Measurements from ENCODE around the gene LIN9.
A peak's percentile ranks its signal among the peaks of the same experiment; 100 is the strongest.
"Not testable (repeated sequence)": the region's sequence is repeated elsewhere in the genome, so short reads cannot be mapped to it uniquely, and the experiment has no call there.

LIN9 gene

DNA sequence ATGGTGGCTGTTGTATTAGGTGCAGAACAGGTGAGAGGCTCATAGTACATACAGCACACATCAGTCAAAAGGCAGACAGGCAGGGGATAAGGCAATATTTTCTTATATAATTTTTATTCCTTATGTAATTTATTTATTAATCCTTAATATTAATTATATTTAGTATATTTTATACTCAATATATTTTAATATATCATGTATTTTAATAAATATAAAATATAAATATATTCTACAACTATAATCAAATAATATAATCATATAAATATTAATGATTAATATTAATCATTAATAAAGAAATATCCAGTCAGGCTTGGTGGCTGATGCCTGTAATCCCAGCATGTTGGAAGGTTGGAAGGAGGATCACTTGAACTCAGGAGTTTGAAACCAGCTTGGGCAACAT, 104.8 kb downstream of the LIN9 start:
- Mint-ChIP-seq H3K4me1 (peaks cover 4 to 15% of the 10 kb centered on the region in 2 donors), H3K27ac (no peak overlapping the region), H3K4me3 (no peak overlapping the region), H3K36me3 (no peaks in the 10 kb centered on the region), H3K27me3 (no peaks in the 10 kb centered on the region), H3K9me3 (no peaks in the 10 kb centered on the region)
- ATAC-seq (replicated peaks): no peak
- DNase-seq: no peak

DNA sequence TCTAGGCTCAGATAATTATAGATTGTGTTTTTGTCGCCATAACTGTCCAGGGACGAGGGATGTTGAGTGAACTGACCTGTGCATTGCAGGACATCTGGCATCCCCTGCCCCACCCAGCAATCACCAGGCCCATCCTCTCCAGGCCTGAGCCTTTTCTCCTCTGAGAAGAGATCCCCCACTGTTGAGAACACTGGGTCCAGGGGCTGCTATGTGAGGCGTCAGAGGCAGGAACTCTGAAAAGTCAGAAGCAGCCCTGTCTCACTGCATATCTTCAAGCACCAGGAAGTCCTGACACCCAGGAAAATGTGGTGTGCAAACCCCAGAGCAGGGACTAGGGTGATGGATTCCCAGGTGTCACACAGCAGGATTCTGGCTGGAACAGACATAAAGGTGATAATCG, 105.3 kb downstream of the LIN9 start:
- H3K27ac Mint-ChIP-seq: no peak overlapping the region
- DNase-seq (no peak), ATAC-seq (replicated peaks) (no peak)
- H3K4me1 Mint-ChIP-seq: peaks cover 4 to 15% of the 10 kb centered on the region in 2 donors
- H3K4me3 Mint-ChIP-seq: no peak overlapping the region
- no peaks in the 10 kb centered on the region for H3K27me3 Mint-ChIP-seq
- no peaks in the 10 kb centered on the region for H3K9me3 Mint-ChIP-seq
- H3K36me3 Mint-ChIP-seq: no peaks in the 10 kb centered on the region

DNA sequence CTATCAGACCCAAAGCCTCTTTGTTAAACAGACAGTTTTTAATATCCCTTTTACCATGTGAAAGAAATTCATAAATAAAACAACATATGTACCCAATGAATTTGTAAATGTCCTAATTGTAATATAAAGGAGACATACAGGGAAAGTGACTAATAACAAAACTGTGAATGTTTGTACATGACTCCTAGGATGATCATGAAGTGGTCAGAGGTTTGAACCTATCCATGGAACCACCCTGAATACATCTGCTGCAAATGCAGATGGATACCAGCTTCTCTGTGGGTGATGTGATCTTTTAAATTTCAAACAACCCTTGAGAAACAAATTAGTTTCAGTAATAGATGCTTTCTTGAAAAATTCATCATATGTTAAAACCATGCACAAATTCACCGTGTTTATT, 105.7 kb downstream of the LIN9 start:
- Mint-ChIP-seq H3K9me3 (no peaks in the 10 kb centered on the region), H3K27ac (no peak overlapping the region), H3K4me1 (peaks cover 4 to 15% of the 10 kb centered on the region in 2 donors), H3K4me3 (no peak overlapping the region), H3K36me3 (no peaks in the 10 kb centered on the region), H3K27me3 (no peaks in the 10 kb centered on the region)
- DNase-seq: no peak
- ATAC-seq (replicated peaks): no peak

DNA sequence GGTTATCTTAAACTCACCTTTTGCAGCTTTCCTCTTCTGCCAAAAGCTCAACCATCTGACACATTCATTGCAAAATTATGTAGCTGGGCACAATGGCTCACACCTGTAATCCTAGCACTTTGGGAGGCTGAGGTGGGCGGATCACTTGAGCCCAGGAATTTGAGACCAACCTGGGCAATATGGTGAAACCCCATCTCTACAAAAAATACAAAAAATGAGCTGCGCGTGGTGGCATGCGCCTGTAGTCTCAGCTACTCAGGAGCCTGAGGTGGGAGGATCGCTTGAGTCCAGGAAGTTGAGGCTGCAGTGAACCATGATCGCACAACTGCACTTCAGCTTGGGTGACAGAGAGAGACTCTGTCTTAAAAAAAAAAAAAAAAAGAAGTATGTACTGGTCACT, 106.3 kb downstream of the LIN9 start:
- peaks cover 4 to 15% of the 10 kb centered on the region in 2 donors for H3K4me1 Mint-ChIP-seq
- ATAC-seq (replicated peaks); H3K9me3 Mint-ChIP-seq; H3K36me3 Mint-ChIP-seq; DNase-seq; H3K4me3 Mint-ChIP-seq; H3K27me3 Mint-ChIP-seq; H3K27ac Mint-ChIP-seq: not testable (repeated sequence)

DNA sequence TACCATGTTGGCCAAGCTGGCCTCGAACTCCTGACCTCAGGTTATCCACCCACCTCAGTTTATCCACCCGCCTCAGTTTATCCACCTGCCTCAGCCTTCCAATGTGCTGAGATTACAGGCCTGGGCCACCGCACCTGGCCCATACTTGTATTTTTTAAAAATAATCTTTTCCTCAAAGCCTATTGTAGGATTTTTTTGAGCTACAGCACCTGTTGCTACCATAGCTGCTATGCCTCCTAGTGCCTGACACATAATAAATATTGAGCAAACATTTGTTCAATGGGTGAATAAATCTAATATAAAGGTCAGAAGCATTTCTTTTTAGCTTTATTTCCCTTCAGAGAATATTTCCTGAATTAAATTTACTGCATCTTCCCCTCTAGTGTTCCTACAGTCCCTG, 106.7 kb downstream of the LIN9 start:
- Mint-ChIP-seq H3K36me3 (no peaks in the 10 kb centered on the region), H3K4me3 (no peak overlapping the region), H3K27ac (no peak overlapping the region), H3K4me1 (peaks cover 4 to 17% of the 10 kb centered on the region in 2 donors), H3K9me3 (no peaks in the 10 kb centered on the region), H3K27me3 (no peaks in the 10 kb centered on the region)
- DNase-seq (no peak), ATAC-seq (replicated peaks) (no peak)

DNA sequence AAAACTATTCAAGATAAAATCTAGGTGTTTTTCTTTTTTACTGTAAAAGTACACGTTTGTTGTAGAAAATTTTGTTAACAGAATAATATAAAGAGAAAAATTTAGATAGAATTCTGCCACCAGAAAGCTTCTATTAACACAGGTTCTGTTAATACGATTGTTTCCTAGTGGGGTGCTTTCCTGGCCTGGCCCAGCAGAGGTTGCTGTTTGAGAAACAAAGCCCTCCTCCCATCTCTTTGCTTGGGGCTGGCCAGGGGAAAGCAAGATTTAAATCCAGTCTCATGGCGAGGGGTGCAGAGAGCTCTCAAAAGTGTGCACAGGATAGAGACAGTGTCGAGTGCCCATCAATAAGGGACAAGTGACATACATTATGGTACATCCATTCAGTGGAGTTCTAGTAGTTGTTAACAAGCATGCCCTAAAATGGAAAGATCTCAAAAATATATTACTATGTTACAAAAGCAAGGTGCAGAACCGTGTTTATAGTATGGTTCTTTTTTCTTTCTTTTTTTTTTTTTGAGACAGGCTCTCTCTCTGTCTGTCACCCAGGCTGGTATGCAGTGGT, 107.9 kb downstream of the LIN9 start:
- peaks cover 7 to 22% of the 10 kb centered on the region in 2 donors for H3K4me1 Mint-ChIP-seq

DNA sequence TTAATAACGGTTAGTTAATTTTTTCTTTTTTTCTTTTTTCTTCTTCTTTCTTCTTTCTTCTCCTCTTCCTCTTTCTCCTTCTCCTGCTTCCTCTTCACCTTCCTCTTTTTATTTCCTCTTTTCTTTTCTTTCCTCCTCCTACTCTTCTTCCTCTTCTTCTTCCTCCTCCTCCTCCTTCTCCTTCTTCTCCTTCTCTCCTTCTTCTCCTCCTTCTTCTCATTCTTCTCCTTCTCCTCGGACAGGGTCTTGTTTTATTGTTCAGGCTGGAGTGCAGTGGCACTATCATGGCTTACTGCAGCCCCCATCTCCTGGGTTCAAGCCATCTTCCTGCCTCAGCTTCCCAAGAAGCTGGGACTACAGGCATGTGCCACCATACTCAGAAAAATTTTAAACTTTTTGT, 109.0 kb downstream of the LIN9 start:
- ATAC-seq (replicated peaks) (no peak), DNase-seq (no peak)
- Mint-ChIP-seq H3K4me3 (no peak overlapping the region), H3K9me3 (no peaks in the 10 kb centered on the region), H3K36me3 (no peaks in the 10 kb centered on the region), H3K27ac (peak overlapping the region; percentile 56), H3K27me3 (no peaks in the 10 kb centered on the region), H3K4me1 (peaks cover 7 to 22% of the 10 kb centered on the region in 2 donors)

More for the DNA sequence above, 107.9 kb downstream of the LIN9 start:
- no peaks in the 10 kb centered on the region for H3K27me3 Mint-ChIP-seq
- no peak for DNase-seq
- H3K4me3 Mint-ChIP-seq: no peak overlapping the region
- no peak overlapping the region for H3K27ac Mint-ChIP-seq
- peak; percentile 42 to 50 for ATAC-seq (replicated peaks)
- no peaks in the 10 kb centered on the region for H3K36me3 Mint-ChIP-seq
- H3K9me3 Mint-ChIP-seq: no peaks in the 10 kb centered on the region

DNA sequence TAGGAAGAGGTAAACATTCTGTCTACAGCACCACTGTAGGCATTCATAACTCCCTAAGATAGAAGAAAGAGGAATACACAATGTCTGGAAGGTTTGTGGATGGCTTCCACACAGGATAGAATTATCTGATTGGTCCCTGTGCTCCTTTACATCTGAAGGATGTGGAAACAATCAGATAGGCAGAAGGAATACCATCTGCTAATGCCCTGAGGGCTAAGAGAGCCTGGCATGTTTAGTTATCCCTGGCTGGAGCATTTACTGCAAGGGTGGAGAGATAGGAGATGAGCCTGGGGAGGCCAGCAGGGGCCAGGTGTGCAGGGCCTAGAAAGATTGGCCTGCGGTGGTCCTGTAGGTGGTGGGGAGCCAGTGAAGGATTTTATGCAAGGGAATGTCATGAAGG, 113.8 kb downstream of the LIN9 start:
- DNase-seq (no peak), ATAC-seq (replicated peaks) (no peak)
- no peak overlapping the region for H3K4me3 Mint-ChIP-seq
- no peaks in the 10 kb centered on the region for H3K27me3 Mint-ChIP-seq
- H3K4me1 Mint-ChIP-seq: peaks cover 6 to 12% of the 10 kb centered on the region in 2 donors
- H3K27ac Mint-ChIP-seq: no peak overlapping the region
- no peaks in the 10 kb centered on the region for H3K9me3 Mint-ChIP-seq
- H3K36me3 Mint-ChIP-seq: no peaks in the 10 kb centered on the region

DNA sequence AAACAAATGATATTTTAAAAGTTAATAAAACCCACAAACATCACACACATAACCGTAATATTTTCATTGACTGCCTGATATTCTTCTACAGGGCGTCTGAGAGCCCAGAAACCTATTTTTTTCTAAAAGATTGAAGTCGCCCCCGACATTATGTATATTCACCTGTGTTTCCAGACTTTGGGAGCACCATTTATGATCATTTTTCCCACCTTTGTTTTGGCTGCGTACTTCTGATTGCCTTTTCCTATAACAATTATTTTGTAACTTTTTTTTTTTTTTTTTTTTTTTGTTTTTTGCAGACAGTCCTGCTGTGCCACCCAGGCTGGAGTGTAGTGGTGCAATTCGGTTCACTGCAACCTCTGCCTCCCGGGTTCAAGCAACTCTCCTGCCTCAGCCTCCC, 121.6 kb downstream of the LIN9 start:
- no peaks in the 10 kb centered on the region for H3K9me3 Mint-ChIP-seq
- H3K27ac Mint-ChIP-seq: no peak overlapping the region
- DNase-seq (no peak), ATAC-seq (replicated peaks) (no peak)
- H3K4me3 Mint-ChIP-seq: peak overlapping the region; percentile 95
- H3K27me3 Mint-ChIP-seq: no peaks in the 10 kb centered on the region
- peaks cover 11 to 30% of the 10 kb centered on the region in 2 donors for H3K4me1 Mint-ChIP-seq
- peaks cover 8 to 10% of the 10 kb centered on the region in 2 donors for H3K36me3 Mint-ChIP-seq

DNA sequence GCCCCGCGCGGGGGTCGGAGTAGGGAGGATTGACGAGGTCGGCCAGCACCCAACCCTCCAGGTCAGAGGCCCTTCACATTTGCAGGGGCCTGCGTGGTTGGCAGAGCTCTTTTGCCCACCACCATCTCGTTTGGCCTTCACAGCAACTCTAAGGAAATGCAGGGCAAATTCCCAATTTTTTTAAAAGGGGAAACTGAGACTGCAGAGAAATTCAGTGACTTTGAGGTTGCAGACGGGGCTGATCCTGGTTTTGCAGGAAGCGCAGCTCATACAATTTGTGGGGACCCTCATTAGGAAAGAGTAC, 122.0 kb downstream of the LIN9 start:
- H3K9me3 Mint-ChIP-seq: no peaks in the 10 kb centered on the region

DNA sequence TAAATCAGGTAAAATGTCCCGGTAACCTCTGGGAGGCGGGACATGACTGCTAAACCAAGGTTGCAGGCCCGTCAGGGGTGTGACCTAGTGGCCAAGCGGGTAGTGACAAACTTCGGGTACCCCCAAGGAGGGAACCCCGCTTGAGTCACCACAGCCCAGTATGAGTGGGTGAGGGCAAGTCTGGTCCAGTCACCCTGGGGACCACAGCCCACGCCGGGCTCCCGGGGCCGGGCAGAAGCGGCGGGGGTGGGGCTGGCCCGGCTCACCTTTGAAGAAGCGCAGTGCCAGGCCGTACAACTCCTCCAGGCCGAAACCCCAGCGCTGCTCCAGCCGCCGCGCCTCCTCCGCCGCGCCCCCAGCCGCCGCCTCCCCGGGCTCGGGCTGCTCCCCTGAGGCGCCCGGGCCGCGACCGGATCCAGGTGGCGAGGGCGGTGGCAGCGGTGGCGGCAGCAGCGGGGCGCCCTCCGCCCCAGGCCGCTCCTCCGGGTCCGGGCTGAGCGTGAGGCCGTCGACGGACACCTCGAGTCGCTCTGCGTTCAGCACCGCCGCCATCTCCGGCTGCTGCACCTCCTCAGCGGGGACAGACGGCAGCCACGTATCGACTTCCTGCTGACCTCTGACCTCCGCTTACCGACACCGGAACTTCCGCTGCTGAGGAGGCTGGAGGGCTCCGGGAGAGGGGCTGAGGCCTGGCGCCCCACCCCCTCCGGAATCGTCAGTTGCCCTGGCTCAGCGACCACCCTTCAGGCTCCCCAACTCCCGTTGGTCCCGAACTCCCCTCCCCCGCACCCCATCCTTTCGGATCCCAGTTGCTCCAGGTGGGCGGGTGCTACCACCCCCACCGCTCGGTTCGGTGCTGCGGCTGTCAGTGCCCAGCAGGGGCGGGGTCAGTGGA, 122.6 kb downstream of the LIN9 start, which contains the start of gene ACBD3:
Gene ACBD3, minus strand, starts transcription at position 618 of the 895 bp plus-strand sequence. Its CDS starts 66 bp downstream, at position 552.
- peak; percentile 85 for DNase-seq
- Mint-ChIP-seq H3K4me3 (peak within 1 kb of the TSS; percentile 95), H3K27me3 (no peaks in the 10 kb centered on the region), H3K36me3 (peaks cover 8 to 10% of the 10 kb centered on the region in 2 donors), H3K4me1 (peaks cover 16 to 40% of the 10 kb centered on the region in 2 donors), H3K9me3 (no peaks in the 10 kb centered on the region), H3K27ac (peak within 1 kb of the TSS; percentile 97)
- peak; percentile 96 to 97 for ATAC-seq (replicated peaks)

More for the DNA sequence above, 122.0 kb downstream of the LIN9 start:
- Mint-ChIP-seq H3K4me3 (peak overlapping the region; percentile 95), H3K36me3 (peaks cover 8 to 10% of the 10 kb centered on the region in 2 donors), H3K27ac (peak overlapping the region; percentile 97), H3K4me1 (peaks cover 13 to 34% of the 10 kb centered on the region in 2 donors), H3K27me3 (no peaks in the 10 kb centered on the region)
- no peak for ATAC-seq (replicated peaks)
- DNase-seq: no peak

DNA sequence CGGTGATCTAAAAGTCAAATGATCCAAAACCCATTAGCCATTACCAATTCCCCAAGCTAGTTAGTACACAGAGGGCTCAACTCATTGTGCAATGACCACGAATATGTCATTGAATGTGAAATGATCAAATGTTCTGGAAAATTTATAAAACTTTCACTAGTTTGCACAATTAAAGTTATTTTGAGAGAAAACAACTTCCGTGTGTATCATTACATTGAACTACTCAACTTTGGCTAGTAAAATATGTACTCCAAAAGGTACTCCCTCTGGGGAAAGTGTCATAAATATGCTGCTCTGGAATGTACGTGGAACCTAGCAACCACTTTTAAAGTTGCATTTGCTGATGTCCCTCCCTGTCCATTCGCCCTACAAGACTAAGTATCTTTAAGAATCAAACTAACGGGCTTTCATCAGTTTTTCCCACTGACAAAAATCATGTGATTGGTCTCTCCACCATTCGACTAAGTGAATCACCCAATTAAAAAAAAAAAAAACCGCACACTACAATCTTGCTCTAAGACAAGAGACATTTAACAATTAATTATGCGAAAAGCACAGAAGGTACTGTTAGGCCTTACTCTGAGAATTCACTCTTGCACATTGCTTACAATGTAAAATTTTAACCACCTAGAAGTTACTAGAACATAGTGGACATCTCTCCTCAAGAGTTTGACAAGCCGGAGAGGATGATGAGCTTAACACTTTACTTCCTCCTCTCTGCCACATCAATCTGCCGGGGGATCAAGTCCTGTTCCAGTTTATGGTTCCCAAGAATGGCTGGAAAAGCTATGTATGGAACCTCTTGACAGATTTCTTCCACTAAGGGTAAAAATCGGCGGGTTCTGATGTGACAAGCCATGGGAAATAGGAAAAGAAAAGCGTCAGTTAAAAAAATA, 123.6 kb downstream of the LIN9 start:
- Mint-ChIP-seq H3K36me3 (peaks cover 9 to 11% of the 10 kb centered on the region in 2 donors), H3K4me3 (peak overlapping the region; percentile 95), H3K27ac (peak overlapping the region; percentile 96), H3K27me3 (no peaks in the 10 kb centered on the region), H3K9me3 (no peaks in the 10 kb centered on the region), H3K4me1 (peaks cover 16 to 49% of the 10 kb centered on the region in 2 donors)
- ATAC-seq (replicated peaks) (no peak), DNase-seq (no peak)

DNA sequence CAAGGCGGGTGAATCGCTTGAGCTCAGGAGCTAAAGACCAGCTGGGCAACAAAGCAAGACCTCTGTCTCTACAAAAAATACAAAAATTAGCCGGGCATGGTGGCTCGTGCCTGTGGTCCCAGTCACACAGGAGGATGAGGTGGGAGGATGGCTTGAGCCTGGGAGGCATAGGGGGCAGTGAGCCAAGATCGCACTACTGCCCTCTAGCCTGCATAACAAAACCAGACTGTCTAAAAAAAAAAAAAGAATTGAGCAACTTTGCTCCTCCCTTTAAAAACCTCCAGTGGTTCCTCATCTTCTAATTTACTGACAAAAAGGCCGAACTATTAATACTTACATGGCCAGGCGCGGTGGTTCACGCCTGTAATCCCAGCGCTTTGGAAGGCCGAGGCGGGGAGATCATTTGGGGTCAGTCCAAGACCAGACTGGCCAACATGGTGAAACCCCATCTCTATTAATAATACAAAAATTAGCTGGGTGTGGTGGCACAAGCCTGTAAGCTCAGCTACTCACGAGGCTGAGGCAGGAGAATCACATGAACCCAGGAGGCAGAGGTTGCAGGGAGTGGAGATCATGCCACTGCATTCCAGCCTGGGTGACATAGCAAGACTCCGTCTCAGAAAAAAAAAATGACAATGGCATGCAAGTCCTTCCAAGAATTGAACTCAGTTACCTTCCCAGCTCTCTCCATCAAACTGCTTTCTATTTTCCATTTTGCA, 126.8 kb downstream of the LIN9 start:
- H3K27ac Mint-ChIP-seq: peak overlapping the region; percentile 81
- peaks cover 16 to 29% of the 10 kb centered on the region in 2 donors for H3K36me3 Mint-ChIP-seq
- DNase-seq: no peak
- ATAC-seq (replicated peaks): peak in 1 of 2 donors; percentile 15
- peaks cover 25 to 76% of the 10 kb centered on the region in 2 donors for H3K4me1 Mint-ChIP-seq
- no peaks in the 10 kb centered on the region for H3K27me3 Mint-ChIP-seq
- H3K4me3 Mint-ChIP-seq: peak overlapping the region; percentile 69 to 72
- no peaks in the 10 kb centered on the region for H3K9me3 Mint-ChIP-seq
